ENCODE data around the gene SULT1C4. TPM values are rescaled to one million over a fixed set of nuclear protein-coding genes. Genes with fewer than 3 reads are reported as not detected.
A peak's percentile ranks its signal among the peaks of the same experiment; 100 is the strongest.

Gene SULT1C4
- total RNA-seq, 1 experiment from 2014 or later: 0.96 TPM

DNA sequence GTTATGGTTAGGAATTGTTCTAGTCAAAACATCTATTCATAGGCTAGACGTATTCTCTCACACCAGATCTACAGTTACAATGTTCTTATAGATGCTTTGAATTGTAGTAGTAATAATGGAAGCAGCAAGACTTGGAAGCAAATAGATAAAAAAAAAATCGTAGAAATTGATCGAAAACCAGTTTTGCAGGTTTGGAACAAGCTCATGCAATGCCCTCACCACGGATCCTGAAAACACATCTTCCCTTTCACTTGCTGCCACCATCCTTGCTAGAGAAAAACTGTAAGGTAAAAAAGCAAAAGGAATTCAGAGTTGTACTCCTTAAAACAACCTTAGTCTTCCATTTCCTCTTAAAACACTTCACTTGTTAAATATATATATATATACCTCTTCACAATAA, 4.4 kb downstream of the SULT1C4 start:
- no peak overlapping the region for H4K91ac ChIP-seq (ENCODE audit: insufficient read length, low read depth, low read length)
- H2AK5ac ChIP-seq (ENCODE audit: insufficient read length, low read length): no peak overlapping the region
- no peaks in the 10 kb centered on the region for H3K27me3 Mint-ChIP-seq (ENCODE audit: low read depth)
- no peak overlapping the region for H3K23ac ChIP-seq (ENCODE audit: insufficient read length, low read depth, low read length)
- no peaks in the 10 kb centered on the region for H3K23me2 ChIP-seq (ENCODE audit: insufficient read length, low read depth, low read length, poor library complexity, severe bottlenecking)
- H2BK20ac ChIP-seq (ENCODE audit: low read depth, low read length, poor library complexity, severe bottlenecking): no peak overlapping the region
- H4K5ac ChIP-seq (ENCODE audit: insufficient read length, low read depth, low read length): no peak overlapping the region
- TF ChIP-seq, protein P1, sequence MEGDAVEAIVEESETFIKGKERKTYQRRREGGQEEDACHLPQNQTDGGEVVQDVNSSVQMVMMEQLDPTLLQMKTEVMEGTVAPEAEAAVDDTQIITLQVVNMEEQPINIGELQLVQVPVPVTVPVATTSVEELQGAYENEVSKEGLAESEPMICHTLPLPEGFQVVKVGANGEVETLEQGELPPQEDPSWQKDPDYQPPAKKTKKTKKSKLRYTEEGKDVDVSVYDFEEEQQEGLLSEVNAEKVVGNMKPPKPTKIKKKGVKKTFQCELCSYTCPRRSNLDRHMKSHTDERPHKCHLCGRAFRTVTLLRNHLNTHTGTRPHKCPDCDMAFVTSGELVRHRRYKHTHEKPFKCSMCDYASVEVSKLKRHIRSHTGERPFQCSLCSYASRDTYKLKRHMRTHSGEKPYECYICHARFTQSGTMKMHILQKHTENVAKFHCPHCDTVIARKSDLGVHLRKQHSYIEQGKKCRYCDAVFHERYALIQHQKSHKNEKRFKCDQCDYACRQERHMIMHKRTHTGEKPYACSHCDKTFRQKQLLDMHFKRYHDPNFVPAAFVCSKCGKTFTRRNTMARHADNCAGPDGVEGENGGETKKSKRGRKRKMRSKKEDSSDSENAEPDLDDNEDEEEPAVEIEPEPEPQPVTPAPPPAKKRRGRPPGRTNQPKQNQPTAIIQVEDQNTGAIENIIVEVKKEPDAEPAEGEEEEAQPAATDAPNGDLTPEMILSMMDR (conservative IDR thresholded peaks at IDR 0.05): no peak
- H3K18ac ChIP-seq (ENCODE audit: insufficient read length, low read depth, low read length): no peak overlapping the region
- peak overlapping the region; percentile 21 for H3K27ac ChIP-seq (ENCODE audit: insufficient read length, low read depth, low read length)
- H3K9me3 ChIP-seq (ENCODE audit: control insufficient read depth, low read depth, low read length): no peaks in the 10 kb centered on the region
- no peaks in the 10 kb centered on the region for H3K9me3 Mint-ChIP-seq
- peak overlapping the region; percentile 36 to 85 (median 37); a peak in 4 of 7 replicates for H3K27ac Mint-ChIP-seq
- no CpG with 5 or more reads among the region's 4 CpGs for WGBS (ENCODE audit: extremely low coverage, insufficient read length, low lambda C conversion rate)
- H3K4me1 Mint-ChIP-seq: peaks cover 42 to 45% of the 10 kb centered on the region in 2 experiments
- no peak overlapping the region for H2BK15ac ChIP-seq (ENCODE audit: low read depth, low read length)
- H3K4ac ChIP-seq (ENCODE audit: low read depth, low read length): no peak overlapping the region
- H3K27me3 ChIP-seq (ENCODE audit: insufficient read depth, low read length): no peaks in the 10 kb centered on the region
- no peak overlapping the region for H3K14ac ChIP-seq (ENCODE audit: insufficient read depth, low read length)
- no peak overlapping the region for H3K4me2 ChIP-seq (ENCODE audit: insufficient read depth, insufficient read length, low read length)
- H3K79me1 ChIP-seq (ENCODE audit: insufficient read depth, low read depth, low read length, poor library complexity, severe bottlenecking): no peaks in the 10 kb centered on the region
- no peak overlapping the region for H4K8ac ChIP-seq (replicated peaks; ENCODE audit: insufficient read length, low read depth, low read length)
- no peaks in the 10 kb centered on the region for H3K79me2 ChIP-seq (ENCODE audit: insufficient read depth, low read length)
- H2BK12ac ChIP-seq (ENCODE audit: insufficient read length, low read depth, low read length): no peak overlapping the region
- no peak overlapping the region for H3T11ph ChIP-seq (ENCODE audit: low read length)
- peaks cover 4% of the 10 kb centered on the region for H3K4me1 ChIP-seq (ENCODE audit: insufficient read depth, low read length)
- no peak overlapping the region for H3K4me3 Mint-ChIP-seq
- no peaks in the 10 kb centered on the region for H4K20me1 ChIP-seq (ENCODE audit: control insufficient read depth, insufficient read depth, insufficient read length)
- H3K9ac ChIP-seq (ENCODE audit: extremely low read depth, insufficient read length, low read length): no peak overlapping the region
- no peaks in the 10 kb centered on the region; a peak in 1 of 7 replicates for H3K36me3 Mint-ChIP-seq (ENCODE audit: insufficient read depth in 1 of 3, low read depth in 3 of 3)
- H2BK120ac ChIP-seq (ENCODE audit: low read depth, low read length, poor library complexity, severe bottlenecking): no peak overlapping the region
- no peak overlapping the region for H2AFZ ChIP-seq (ENCODE audit: low read length)
- no peak overlapping the region for H2BK5ac ChIP-seq (ENCODE audit: insufficient read length, low read length)
- no peak for DNase-seq
- H3K56ac ChIP-seq (ENCODE audit: insufficient read length, low read depth, low read length): no peak overlapping the region

Measured in H9 (cell line).